ENCODE measurements around the gene CWF19L2. TPM values are rescaled to one million over a fixed set of nuclear protein-coding genes. Genes with fewer than 3 reads are reported as not detected.

The CWF19L2 gene
- polyA plus RNA-seq, 1 of the 3 experiments (the other 2 are of a cell fraction), result 0.74 TPM

DNA sequence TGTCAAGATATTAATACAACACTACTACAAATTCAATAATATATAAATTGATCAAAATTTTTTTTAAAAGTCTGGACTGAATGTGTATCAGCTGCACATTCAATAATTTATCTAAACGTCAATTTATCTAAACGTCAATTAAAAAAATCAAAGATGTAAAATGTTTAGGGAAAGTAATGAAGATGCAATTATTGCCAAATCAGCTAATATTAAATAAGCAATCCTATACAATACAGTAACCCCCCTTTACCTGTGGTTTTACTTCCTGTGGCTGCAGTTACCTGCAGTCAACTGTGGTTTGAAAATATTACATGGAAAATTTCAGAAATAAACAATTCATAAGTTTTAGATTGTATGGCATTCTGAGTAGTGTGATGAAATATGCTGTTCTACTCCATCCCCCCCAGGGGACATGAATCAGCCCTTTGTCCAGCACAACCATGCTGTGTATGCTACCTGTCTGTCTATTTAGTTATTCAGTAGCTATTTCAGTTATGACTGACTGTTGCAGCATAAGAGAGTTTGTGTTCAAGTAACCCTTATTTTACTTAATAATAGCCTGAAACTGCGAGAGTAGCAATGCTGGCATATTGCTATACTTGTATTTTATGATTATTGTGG is 72.2 kb downstream of the CWF19L2 start:
- H3F3A ChIP-seq (replicated peaks; ENCODE audit: insufficient read depth), result no peaks in the 10 kb centered on the region
- H4K20me1 ChIP-seq (ENCODE audit: insufficient read depth), result no peaks in the 10 kb centered on the region
- TF ChIP-seq FOSL2 (IDR thresholded peaks at IDR 0.05; ENCODE audit: borderline replicate concordance, low read depth) (no peak), EZH2phosphoT487 (IDR thresholded peaks at IDR 0.05; ENCODE audit: borderline replicate concordance, low read depth) (no peak), POLR2AphosphoS5 (IDR thresholded peaks at IDR 0.05; ENCODE audit: low read depth, low read length) (no peak), RAD21 (IDR thresholded peaks at IDR 0.05; ENCODE audit: low read length) (no peak), CHD2 (IDR thresholded peaks at IDR 0.05; ENCODE audit: low read length, partially characterized antibody) (no peak), RXRA (IDR thresholded peaks at IDR 0.05; ENCODE audit: borderline replicate concordance, low read depth) (no peak), SIN3A (IDR thresholded peaks at IDR 0.05; ENCODE audit: borderline replicate concordance, low read depth, low read length) (no peak)
- TF ChIP-seq, protein P1, sequence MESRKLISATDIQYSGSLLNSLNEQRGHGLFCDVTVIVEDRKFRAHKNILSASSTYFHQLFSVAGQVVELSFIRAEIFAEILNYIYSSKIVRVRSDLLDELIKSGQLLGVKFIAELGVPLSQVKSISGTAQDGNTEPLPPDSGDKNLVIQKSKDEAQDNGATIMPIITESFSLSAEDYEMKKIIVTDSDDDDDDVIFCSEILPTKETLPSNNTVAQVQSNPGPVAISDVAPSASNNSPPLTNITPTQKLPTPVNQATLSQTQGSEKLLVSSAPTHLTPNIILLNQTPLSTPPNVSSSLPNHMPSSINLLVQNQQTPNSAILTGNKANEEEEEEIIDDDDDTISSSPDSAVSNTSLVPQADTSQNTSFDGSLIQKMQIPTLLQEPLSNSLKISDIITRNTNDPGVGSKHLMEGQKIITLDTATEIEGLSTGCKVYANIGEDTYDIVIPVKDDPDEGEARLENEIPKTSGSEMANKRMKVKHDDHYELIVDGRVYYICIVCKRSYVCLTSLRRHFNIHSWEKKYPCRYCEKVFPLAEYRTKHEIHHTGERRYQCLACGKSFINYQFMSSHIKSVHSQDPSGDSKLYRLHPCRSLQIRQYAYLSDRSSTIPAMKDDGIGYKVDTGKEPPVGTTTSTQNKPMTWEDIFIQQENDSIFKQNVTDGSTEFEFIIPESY (IDR thresholded peaks at IDR 0.05; ENCODE audit: borderline replicate concordance, low read depth), result no peak
- no peak overlapping the region for H3K4me3 ChIP-seq (ENCODE audit: low read depth in 2 of 2, low read length in 1 of 2)
- peaks cover 7 to 9% of the 10 kb centered on the region in 2 experiments for H3K36me3 ChIP-seq (replicated peaks in 1 of 2; ENCODE audit: control insufficient read depth in 1 of 2, insufficient read depth in 2 of 2, low read length in 1 of 2)
- WGBS (ENCODE audit: low lambda C conversion rate), result 97% methylated on average over 3 of the region's 3 CpGs
- no peaks in the 10 kb centered on the region for H3K4me1 ChIP-seq (ENCODE audit: control insufficient read depth in 1 of 2, insufficient read depth in 2 of 2, low read depth in 1 of 2, low read length in 1 of 2)
- no peak overlapping the region for H2AFZ ChIP-seq (ENCODE audit: low read depth)
- no peaks in the 10 kb centered on the region for H3K27me3 ChIP-seq (ENCODE audit: insufficient read depth)
- H3K27ac ChIP-seq (ENCODE audit: low read depth in 2 of 2, low read length in 1 of 2), result no peak overlapping the region
- no peak overlapping the region for H3K4me2 ChIP-seq
- ChIA-PET POLR2A (no interaction called here), CTCF (no interaction called here)
- H3K9me2 ChIP-seq, result no peaks in the 10 kb centered on the region
- no peaks in the 10 kb centered on the region for H3K79me2 ChIP-seq (ENCODE audit: insufficient read depth)
- no peaks in the 10 kb centered on the region for H3K9me3 ChIP-seq
- no peak overlapping the region for H3K9ac ChIP-seq
- no peak for DNase-seq

DNA sequence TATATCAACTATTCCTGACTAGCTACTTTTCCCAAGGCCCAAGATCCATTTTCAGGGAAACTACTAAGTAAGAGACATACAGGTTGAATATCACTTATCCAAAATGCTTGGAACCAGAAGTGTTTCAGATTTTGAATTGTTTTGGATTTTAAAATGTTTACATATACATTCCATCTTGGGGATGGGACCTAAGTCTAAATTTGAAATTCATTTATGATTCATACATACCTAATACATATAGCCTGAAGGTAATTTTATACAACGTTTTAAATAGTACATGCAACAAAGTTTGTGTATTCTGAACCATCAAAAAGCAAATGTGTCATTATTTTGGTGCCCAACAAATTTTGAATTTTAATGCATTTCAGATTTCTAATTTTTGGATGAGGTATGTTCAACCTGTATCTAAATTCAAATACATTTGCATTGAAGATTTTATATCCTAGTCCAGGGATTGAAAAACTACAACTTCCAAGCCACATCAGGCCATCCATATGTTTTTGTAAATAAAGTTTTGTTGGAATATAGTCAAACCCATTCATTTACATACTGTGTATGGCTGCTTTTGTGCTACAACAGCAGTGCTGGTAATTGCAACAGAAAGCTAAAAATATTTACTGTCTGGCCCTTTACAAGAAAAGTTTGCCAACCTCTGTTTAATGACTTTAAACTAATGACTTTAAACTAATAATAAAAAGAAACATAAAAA is 73.3 kb downstream of the CWF19L2 start:
- Histone ChIP-seq H3F3A (replicated peaks; ENCODE audit: insufficient read depth) (no peaks in the 10 kb centered on the region), H3K27me3 (ENCODE audit: insufficient read depth) (no peaks in the 10 kb centered on the region), H4K20me1 (ENCODE audit: insufficient read depth) (no peaks in the 10 kb centered on the region), H3K4me2 (no peak overlapping the region), H3K79me2 (ENCODE audit: insufficient read depth) (no peaks in the 10 kb centered on the region), H3K4me3 (ENCODE audit: low read depth in 2 of 2, low read length in 1 of 2) (no peak overlapping the region), H3K9ac (no peak overlapping the region), H2AFZ (ENCODE audit: low read depth) (no peak overlapping the region), H3K27ac (ENCODE audit: low read depth in 2 of 2, low read length in 1 of 2) (no peak overlapping the region), H3K9me2 (no peaks in the 10 kb centered on the region), H3K4me1 (ENCODE audit: control insufficient read depth in 1 of 2, insufficient read depth in 2 of 2, low read depth in 1 of 2, low read length in 1 of 2) (no peaks in the 10 kb centered on the region), H3K9me3 (no peaks in the 10 kb centered on the region), H3K36me3 (replicated peaks in 1 of 2; ENCODE audit: control insufficient read depth in 1 of 2, insufficient read depth in 2 of 2, low read length in 1 of 2) (peaks cover 1 to 3% of the 10 kb centered on the region in 2 experiments)
- CTCF ChIA-PET, result no interaction called here
- 70% methylated on average over 1 of the region's 1 CpG for WGBS (ENCODE audit: low lambda C conversion rate)
- TF ChIP-seq RAD21 (IDR thresholded peaks at IDR 0.05; ENCODE audit: low read length) (no peak), NFIC (IDR thresholded peaks at IDR 0.05; ENCODE audit: borderline replicate concordance) (no peak), TAF1 (IDR thresholded peaks at IDR 0.05; ENCODE audit: borderline replicate concordance, low read depth, low read length) (no peak), NRF1 (IDR thresholded peaks at IDR 0.05; ENCODE audit: low read depth, low read length) (no peak), POLR2AphosphoS5 (IDR thresholded peaks at IDR 0.05; ENCODE audit: low read depth, low read length) (no peak), TEAD4 (IDR thresholded peaks at IDR 0.05; ENCODE audit: borderline replicate concordance, insufficient read depth) (no peak), GATA2 (CRISPR knock-in tag; IDR thresholded peaks at IDR 0.05) (no peak), RXRA (IDR thresholded peaks at IDR 0.05; ENCODE audit: borderline replicate concordance, low read depth) (no peak), SMC3 (IDR thresholded peaks at IDR 0.05; ENCODE audit: low read depth, low read length) (no peak), FOXJ3 (CRISPR knock-in tag; IDR thresholded peaks at IDR 0.05) (no peak), TCF12 (IDR thresholded peaks at IDR 0.05) (no peak), CHD2 (IDR thresholded peaks at IDR 0.05; ENCODE audit: low read length, partially characterized antibody) (no peak), EZH2phosphoT487 (IDR thresholded peaks at IDR 0.05; ENCODE audit: borderline replicate concordance, low read depth) (no peak), FOXM1 (IDR thresholded peaks at IDR 0.05; ENCODE audit: low read depth) (no peak)
- TF ChIP-seq, protein P2, sequence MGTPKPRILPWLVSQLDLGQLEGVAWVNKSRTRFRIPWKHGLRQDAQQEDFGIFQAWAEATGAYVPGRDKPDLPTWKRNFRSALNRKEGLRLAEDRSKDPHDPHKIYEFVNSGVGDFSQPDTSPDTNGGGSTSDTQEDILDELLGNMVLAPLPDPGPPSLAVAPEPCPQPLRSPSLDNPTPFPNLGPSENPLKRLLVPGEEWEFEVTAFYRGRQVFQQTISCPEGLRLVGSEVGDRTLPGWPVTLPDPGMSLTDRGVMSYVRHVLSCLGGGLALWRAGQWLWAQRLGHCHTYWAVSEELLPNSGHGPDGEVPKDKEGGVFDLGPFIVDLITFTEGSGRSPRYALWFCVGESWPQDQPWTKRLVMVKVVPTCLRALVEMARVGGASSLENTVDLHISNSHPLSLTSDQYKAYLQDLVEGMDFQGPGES (IDR thresholded peaks at IDR 0.05; ENCODE audit: low read depth, low read length), result no peak
- TF ChIP-seq, protein P3, sequence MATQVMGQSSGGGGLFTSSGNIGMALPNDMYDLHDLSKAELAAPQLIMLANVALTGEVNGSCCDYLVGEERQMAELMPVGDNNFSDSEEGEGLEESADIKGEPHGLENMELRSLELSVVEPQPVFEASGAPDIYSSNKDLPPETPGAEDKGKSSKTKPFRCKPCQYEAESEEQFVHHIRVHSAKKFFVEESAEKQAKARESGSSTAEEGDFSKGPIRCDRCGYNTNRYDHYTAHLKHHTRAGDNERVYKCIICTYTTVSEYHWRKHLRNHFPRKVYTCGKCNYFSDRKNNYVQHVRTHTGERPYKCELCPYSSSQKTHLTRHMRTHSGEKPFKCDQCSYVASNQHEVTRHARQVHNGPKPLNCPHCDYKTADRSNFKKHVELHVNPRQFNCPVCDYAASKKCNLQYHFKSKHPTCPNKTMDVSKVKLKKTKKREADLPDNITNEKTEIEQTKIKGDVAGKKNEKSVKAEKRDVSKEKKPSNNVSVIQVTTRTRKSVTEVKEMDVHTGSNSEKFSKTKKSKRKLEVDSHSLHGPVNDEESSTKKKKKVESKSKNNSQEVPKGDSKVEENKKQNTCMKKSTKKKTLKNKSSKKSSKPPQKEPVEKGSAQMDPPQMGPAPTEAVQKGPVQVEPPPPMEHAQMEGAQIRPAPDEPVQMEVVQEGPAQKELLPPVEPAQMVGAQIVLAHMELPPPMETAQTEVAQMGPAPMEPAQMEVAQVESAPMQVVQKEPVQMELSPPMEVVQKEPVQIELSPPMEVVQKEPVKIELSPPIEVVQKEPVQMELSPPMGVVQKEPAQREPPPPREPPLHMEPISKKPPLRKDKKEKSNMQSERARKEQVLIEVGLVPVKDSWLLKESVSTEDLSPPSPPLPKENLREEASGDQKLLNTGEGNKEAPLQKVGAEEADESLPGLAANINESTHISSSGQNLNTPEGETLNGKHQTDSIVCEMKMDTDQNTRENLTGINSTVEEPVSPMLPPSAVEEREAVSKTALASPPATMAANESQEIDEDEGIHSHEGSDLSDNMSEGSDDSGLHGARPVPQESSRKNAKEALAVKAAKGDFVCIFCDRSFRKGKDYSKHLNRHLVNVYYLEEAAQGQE (IDR thresholded peaks at IDR 0.05; ENCODE audit: low read depth, low read length), result no peak
- POLR2A ChIA-PET, result no interaction called here
- no peak for DNase-seq

Data from SK-N-SH (cell line).